HG02759 (cell line): Measurements from ENCODE around the gene FANCF.
A peak's percentile ranks its signal among the peaks of the same experiment; 100 is the strongest.
"Not testable (repeated sequence)": the region's sequence is repeated elsewhere in the genome, so short reads cannot be mapped to it uniquely, and the experiment has no call there.

ENCODE experiments used
- ATAC-seq: cut with Tn5 transposase; IDR thresholded peaks from one replicate; pipeline ENCODE4 v1.9.1; 2021; ENCODE audit warnings: mild to moderate bottlenecking, moderate library complexity; ENCODE audit not compliant: unreplicated experiment

Gene FANCF, protein sequence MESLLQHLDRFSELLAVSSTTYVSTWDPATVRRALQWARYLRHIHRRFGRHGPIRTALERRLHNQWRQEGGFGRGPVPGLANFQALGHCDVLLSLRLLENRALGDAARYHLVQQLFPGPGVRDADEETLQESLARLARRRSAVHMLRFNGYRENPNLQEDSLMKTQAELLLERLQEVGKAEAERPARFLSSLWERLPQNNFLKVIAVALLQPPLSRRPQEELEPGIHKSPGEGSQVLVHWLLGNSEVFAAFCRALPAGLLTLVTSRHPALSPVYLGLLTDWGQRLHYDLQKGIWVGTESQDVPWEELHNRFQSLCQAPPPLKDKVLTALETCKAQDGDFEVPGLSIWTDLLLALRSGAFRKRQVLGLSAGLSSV

GRCh38 chr11:22625448-22626287 lies at the start of gene FANCF:
Gene FANCF, minus strand, starts transcription at chr11:22625823. Its CDS starts 13 bp downstream, at chr11:22625810.
- peak; percentile 94 for ATAC-seq

DNA sequence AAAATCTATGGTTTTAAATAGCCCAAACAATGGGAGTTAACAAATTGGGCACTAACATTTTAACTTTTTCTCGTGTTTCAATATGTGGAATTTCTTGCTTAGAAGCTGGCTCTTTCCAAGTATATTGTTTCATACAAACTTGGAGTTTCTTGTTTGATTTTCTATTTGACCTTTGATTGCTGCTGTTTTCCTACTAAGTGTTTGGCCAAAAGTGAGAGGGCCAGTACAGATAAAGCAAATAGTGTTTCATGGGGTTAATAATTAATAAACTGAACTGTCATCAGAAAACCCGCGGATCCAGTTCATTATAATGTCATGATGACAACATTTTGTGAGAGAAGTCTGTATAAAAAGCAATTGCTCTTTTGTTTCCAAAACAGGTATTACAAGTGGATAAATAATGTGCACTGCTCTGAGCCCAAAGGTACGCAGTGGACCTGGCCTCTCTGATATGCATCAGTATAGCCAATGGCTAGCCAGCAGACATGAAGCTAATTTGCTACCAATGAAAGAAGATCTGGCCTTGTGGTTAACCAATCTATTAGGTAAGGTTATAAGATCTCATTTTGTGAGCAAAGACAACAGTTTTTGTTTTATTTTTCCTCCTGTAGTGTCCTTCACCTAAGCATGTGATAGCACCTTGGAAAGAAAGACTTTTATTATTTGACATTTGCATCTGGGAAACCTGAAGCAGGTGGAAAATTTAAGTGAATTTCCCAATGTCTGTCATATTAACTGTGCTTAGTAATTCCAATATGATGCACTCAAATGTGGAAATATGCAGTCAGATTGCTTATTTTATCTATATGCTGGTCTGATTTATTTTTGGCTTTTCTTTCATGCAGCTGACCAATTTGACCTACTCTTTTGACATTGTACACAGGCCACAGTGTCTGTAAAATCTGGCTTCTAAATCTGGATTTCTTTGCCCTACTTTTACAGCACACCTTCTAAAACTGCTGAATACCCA lies 49.1 kb upstream of the FANCF start:
- peak; percentile 33 for ATAC-seq

DNA sequence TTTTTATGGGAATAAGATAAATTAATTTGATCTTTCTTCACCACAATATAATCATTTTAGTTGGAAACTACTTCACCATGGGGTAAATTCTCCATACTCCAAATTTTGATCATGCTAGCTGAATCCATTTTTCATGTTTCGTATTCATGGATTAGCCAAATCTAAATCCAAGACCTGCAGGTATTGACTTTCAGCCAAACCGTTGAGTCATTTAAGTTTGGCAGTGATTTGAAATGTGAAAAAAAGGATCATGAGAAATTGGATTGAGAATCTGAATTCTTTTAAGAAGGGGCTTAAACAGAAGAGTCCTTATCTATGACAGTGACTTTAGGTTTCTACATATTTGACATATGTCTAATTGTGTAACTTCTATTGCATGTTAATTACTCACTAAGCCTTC lies 46.1 kb upstream of the FANCF start:
- no peak for ATAC-seq

DNA sequence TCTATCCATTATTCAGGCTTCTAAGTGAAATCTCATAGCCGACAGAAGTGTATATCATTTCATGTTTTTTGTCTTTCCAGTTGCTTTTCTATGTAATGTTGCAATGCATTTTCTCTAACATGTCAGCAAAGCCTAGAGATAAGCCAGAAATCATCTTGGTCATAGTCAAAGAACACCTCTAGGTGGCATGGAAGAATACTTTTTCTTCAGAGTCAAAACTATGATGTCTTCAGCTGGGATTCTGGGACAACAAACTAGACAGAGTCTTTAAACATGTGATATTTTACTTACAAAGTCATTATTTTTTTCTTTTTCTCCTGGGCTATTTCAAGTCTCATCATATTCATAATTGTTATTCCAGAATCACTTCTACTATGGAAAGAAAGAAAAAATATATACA lies 45.2 kb upstream of the FANCF start:
- ATAC-seq, result peak; percentile 28

- no peak for ATAC-seq
Measured at GRCh38 chr11:22669368-22669767, 43.7 kb upstream of the FANCF start.

DNA sequence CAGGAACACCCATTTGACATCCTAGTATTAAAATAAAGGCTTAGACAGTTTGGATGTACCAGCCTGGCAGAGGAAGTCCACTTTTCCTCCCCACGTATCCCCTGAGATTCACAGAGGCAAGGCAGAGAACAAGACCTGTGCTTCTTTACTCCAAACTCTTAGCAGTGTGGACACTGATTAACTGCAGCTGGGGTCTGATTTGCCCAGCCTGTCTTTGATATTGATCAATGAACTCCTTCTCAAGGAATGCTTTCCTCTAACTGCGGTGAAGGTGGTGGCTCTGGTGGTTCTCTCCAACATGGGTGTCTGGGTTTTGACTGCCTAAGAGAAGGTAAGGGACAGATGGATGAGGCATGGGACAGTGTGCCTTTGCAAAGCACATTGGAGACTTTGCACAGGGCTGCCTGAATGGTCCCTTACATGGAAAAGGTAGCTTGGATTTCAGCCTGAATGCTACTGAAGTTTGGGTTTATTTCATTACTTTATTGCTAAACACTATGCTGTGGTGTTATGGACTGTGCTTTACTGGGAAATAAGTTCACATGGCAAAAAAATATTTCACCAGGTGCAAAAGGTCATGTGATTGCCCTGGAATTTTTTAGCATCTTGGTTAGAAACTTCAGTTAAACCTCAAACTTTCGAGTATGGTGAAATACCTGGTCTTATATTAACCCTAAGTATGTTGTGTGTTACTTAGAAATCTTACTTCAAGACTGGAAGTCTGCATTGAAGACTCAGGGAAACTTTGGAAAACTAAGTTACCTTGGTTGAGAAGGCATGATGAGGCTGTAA lies 42.6 kb upstream of the FANCF start:
- peak; percentile 27 for ATAC-seq

GRCh38 chr11:22666688-22667439 lies 41.2 kb upstream of the FANCF start:
- ATAC-seq, result peak; percentile 74

- ATAC-seq, result peak; percentile 18
Measured at GRCh38 chr11:22666325-22666687, 40.7 kb upstream of the FANCF start, which contains the start of gene GAS2. Gene GAS2, plus strand, starts transcription at chr11:22666611. Its CDS starts 8,259 bp downstream, at chr11:22674870.

DNA sequence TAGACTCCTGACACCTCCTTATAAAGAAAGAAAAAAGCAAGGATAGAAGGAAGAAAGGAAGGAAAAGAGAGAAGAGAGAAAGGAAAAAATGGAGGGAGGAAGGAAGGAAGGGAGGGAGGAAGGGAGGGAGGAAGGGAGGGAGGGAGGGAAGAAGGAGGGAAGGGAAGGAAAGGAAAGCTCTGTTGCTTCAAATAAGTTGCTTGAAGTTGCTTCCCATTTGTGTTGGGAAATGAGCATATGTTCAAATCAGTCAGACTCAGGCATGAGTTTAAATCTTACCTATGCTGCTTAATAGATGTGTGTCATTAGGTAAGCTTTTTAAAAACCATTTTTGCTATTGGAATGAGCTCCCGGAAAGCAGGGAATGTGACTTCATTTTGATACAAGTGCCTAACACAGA lies 34.2 kb upstream of the FANCF start:
- ATAC-seq, result no peak

GRCh38 chr11:22657101-22657694 lies 31.6 kb upstream of the FANCF start:
- peak; percentile 94 for ATAC-seq

DNA sequence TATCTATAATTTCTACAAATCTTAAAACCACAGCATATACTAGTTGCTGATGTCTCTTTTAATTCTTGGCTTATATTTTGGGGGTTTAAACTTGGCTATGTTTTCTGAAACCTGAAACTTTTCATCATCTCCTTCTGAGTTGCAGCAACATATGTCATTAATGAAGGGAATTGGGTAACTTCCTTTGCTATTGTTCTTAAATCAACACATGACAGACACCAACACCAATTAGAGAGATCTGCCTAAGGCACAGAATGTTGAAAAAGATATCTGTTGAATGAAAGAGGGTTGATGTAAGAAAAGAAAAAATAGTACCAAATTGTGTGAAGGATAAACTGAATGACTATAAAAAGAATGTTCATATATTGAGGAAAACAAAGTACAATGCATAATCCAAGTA lies 30.5 kb upstream of the FANCF start:
- no peak for ATAC-seq

DNA sequence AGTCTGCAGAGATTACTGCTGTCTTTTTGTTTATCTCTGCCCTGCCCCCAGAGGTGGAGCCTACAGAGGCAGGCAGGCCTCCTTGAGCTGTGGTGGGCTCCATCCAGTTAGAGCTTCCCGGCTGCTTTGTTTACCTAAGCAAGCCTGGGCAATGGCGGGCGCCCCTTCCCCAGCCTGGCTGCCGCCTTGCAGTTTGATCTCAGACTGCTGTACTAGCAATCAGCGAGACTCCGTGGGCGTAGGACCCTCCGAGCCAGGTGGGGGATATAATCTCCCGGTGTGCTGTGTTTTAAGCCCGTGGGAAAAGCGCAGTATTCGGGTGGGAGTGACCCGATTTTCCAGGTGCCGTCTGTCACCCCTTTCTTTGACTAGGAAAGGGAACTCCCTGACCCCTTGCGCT lies 26.7 kb upstream of the FANCF start:
- ATAC-seq, result not testable (repeated sequence)

GRCh38 chr11:22641559-22641958 lies 15.9 kb upstream of the FANCF start:
- ATAC-seq, result no peak

DNA sequence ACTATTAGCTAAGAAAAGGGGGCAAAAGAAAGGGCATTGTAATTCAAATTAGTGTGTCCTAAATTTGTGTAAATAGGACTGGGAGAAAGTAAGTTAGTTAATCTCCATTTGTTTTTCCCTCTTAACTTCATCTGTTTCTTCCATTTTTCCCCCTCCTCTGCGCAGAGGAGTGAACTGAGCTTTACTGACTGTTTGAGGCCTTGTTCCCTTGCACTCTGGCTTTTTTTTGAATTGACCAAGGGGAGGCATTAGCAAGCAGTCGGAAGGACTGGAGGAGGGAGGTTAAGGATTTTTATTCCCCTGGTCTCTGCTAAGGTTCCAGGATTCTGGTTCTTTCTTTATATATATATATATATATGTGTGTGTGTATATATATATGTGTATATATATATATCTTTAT lies 15.2 kb upstream of the FANCF start:
- no peak for ATAC-seq

GRCh38 chr11:22635689-22636088 lies 10.1 kb upstream of the FANCF start:
- no peak for ATAC-seq

GRCh38 chr11:22634897-22635629 lies 9.4 kb upstream of the FANCF start:
- no peak for ATAC-seq

- ATAC-seq, result no peak
Measured at GRCh38 chr11:22633354-22633902, 7.8 kb upstream of the FANCF start.

DNA sequence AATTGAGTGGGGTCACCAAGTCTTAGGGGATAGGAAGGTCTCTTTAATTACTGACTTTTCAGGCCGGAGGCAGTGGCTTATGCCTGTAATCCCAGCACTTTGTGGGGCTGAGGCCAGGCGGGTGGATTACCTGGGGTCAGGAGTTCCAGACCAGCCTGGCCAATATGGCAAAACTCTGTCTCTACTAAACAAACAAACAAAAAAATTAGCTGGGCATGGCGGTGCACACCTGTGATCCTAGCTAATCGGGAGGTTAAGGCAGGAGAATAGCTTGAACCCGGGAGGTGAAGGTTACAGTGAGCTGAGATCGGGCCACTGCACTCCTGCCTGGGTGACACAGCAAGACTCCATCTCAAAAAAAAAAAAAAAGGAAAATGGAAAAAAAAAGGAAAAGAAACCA lies 1.8 kb upstream of the FANCF start:
- no peak for ATAC-seq
